Parathyroid adenoma (tissue), 2 donors: ENCODE measurements around the gene CD33.

Source experiments
- H2AFZ ChIP-seq: fragments of 300-600 bp; sonication (generic); one replicate; pipeline ENCODE4 v1.7.0; 2017; ENCODE audit warnings: antibody characterized with exemption, mild to moderate bottlenecking
- H3K27ac ChIP-seq: fragments of 300-600 bp; sonication (generic); one replicate; pipeline ENCODE4 v1.7.0; 2017
- H3K27me3 ChIP-seq: fragments of 300-600 bp; sonication (generic); one replicate; pipeline ENCODE4 v1.7.0; 2017; ENCODE audit warnings: low read length; ENCODE audit not compliant: control insufficient read depth, insufficient read depth
- H3K36me3 ChIP-seq: fragments of 300-600 bp; sonication (generic); one replicate; pipeline ENCODE4 v1.7.0; 2017; ENCODE audit warnings: low read length; ENCODE audit not compliant: control insufficient read depth, insufficient read depth
- H3K4me1 ChIP-seq: fragments of 300-600 bp; sonication (generic); one replicate; pipeline ENCODE4 v1.7.0; 2017; ENCODE audit warnings: control low read depth
- H3K4me2 ChIP-seq: fragments of 300-600 bp; sonication (generic); one replicate; pipeline ENCODE4 v1.7.0; 2017; ENCODE audit warnings: low read length
- H3K4me3 ChIP-seq: fragments of 300-600 bp; sonication (generic); one replicate; pipeline ENCODE4 v1.7.0; 2017; ENCODE audit warnings: low read depth, low read length
- H3K79me2 ChIP-seq: fragments of 300-600 bp; sonication (generic); one replicate; pipeline ENCODE4 v1.7.0; 2017; ENCODE audit warnings: control low read depth
- H3K9ac ChIP-seq: fragments of 300-600 bp; sonication (generic); one replicate; pipeline ENCODE4 v1.7.0; 2017; ENCODE audit warnings: mild to moderate bottlenecking
- H3K9me3 ChIP-seq: fragments of 300-600 bp; sonication (generic); one replicate; pipeline ENCODE4 v1.7.0; 2017; ENCODE audit warnings: low read length; ENCODE audit not compliant: control insufficient read depth
- CTCF ChIP-seq: fragments of 300-600 bp; sonication (generic); IDR thresholded peaks from one replicate; pipeline ENCODE4 v1.7.0; 2017; ENCODE audit warnings: antibody characterized with exemption, mild to moderate bottlenecking
- donor health status: primary hyperparathyroidism.

The CD33 gene

GRCh38 chr19:51219307-51219706, 5.6 kb upstream of the CD33 start:
- no peak overlapping the region for H3K4me2 ChIP-seq
- no peak overlapping the region for H3K4me3 ChIP-seq
- H3K9ac ChIP-seq: no peak overlapping the region
- no peaks in the 10 kb centered on the region for H3K9me3 ChIP-seq
- no peaks in the 10 kb centered on the region for H3K27me3 ChIP-seq
- no peaks in the 10 kb centered on the region for H3K4me1 ChIP-seq
- no peak overlapping the region for H3K27ac ChIP-seq
- H3K79me2 ChIP-seq: no peaks in the 10 kb centered on the region
- H3K36me3 ChIP-seq: no peaks in the 10 kb centered on the region
- H2AFZ ChIP-seq: no peak overlapping the region
- no peak for TF ChIP-seq CTCF

GRCh38 chr19:51219971-51220370, 4.9 kb upstream of the CD33 start:
- Histone ChIP-seq H3K4me1 (no peaks in the 10 kb centered on the region), H3K27me3 (no peaks in the 10 kb centered on the region), H3K9ac (no peak overlapping the region), H2AFZ (no peak overlapping the region), H3K4me2 (no peak overlapping the region), H3K9me3 (no peaks in the 10 kb centered on the region), H3K79me2 (no peaks in the 10 kb centered on the region), H3K36me3 (no peaks in the 10 kb centered on the region), H3K27ac (no peak overlapping the region), H3K4me3 (no peak overlapping the region)
- TF ChIP-seq CTCF: no peak

GRCh38 chr19:51220996-51221395, 3.9 kb upstream of the CD33 start:
- TF ChIP-seq CTCF: no peak

GRCh38 chr19:51224163-51224641, 678 bp upstream of the CD33 start:
- H3K27me3 ChIP-seq: no peaks in the 10 kb centered on the region
- H3K4me2 ChIP-seq: no peak overlapping the region
- H3K9me3 ChIP-seq: no peaks in the 10 kb centered on the region
- no peak overlapping the region for H3K27ac ChIP-seq
- H2AFZ ChIP-seq: no peak overlapping the region
- no peaks in the 10 kb centered on the region for H3K36me3 ChIP-seq
- no peaks in the 10 kb centered on the region for H3K4me1 ChIP-seq
- no peak overlapping the region for H3K4me3 ChIP-seq
- no peaks in the 10 kb centered on the region for H3K79me2 ChIP-seq
- H3K9ac ChIP-seq: no peak overlapping the region
- TF ChIP-seq CTCF: no peak

More at GRCh38 chr19:51220996-51221395, 3.9 kb upstream of the CD33 start:
- Histone ChIP-seq H3K9ac (no peak overlapping the region), H3K4me1 (no peaks in the 10 kb centered on the region), H3K4me3 (no peak overlapping the region), H3K79me2 (no peaks in the 10 kb centered on the region), H3K9me3 (no peaks in the 10 kb centered on the region), H3K4me2 (no peak overlapping the region), H3K27ac (no peak overlapping the region), H3K27me3 (no peaks in the 10 kb centered on the region), H3K36me3 (no peaks in the 10 kb centered on the region), H2AFZ (no peak overlapping the region)

GRCh38 chr19:51226067-51226466, 1.2 kb downstream of the CD33 start:
- TF ChIP-seq CTCF: no peak

More at GRCh38 chr19:51226067-51226466, 1.2 kb downstream of the CD33 start:
- no peak overlapping the region for H2AFZ ChIP-seq
- H3K4me3 ChIP-seq: no peak overlapping the region
- H3K27ac ChIP-seq: no peak overlapping the region
- no peaks in the 10 kb centered on the region for H3K27me3 ChIP-seq
- no peak overlapping the region for H3K9ac ChIP-seq
- no peaks in the 10 kb centered on the region for H3K4me1 ChIP-seq
- no peaks in the 10 kb centered on the region for H3K36me3 ChIP-seq
- no peak overlapping the region for H3K4me2 ChIP-seq
- H3K79me2 ChIP-seq: no peaks in the 10 kb centered on the region
- no peaks in the 10 kb centered on the region for H3K9me3 ChIP-seq
